Stimulated activated CD4-positive, alpha-beta T cell treated with anti-CD3 and anti-CD28 coated beads, Interleukin-4, amount 100 ng/mL, for 24 hours (primary cell): ENCODE data around the gene PAX8.
"Not testable (repeated sequence)": the region's sequence is repeated elsewhere in the genome, so short reads cannot be mapped to it uniquely, and the experiment has no call there.

Experiments used
- DNase-seq: peaks from one replicate; pipeline ENCODE4 v3.0.0-alpha.2; 2020

Gene PAX8

DNA sequence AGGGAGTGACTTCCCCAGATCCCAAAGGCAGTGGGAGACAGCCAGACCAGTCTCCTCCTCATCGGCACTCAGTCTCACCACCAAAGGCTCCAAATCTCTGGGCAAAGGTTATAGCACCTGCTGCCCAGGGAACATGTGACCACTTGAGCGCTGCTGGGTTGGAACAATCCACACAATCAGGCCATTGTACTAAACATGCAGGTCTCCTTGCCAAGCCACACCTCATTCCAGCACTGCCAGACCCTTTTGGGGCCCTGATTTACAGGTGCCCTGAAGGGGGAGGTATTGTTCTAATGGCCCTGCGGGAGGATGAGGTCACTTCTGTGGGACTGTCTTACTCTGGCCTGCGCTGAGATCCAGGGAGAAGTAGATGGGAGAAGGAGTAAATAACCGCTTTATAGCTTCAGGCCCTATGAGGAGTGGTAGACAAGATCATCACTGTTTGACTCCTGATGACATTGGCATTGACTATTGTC is 10.0 kb upstream of the PAX8 start:
- DNase-seq, result not testable (repeated sequence)

DNA sequence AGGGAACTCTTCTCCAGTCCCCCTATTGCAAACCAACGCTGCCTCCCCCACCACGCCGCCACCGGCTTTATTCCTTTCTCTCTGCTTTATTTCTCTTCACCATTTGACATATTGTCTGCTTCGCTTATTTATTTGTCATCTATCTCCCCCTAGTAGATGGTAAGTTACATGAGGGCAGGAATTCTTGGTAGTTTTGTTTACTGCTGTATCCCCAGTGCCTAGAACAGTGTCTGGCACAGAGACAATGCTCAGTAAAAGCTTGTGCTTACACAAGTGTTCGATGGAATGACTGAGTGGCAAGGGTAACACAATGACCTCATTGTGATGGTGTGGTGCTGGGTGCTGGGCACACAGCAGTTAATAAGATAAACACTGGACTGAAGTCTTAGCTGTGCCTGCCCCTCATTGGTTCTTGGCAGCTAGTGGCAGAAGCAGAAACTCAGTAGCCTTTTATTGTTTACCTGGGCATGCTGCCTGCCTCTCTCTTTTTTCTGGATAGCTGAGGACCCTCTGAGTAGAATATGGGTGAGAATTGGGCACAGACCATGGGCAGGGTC is 9.5 kb upstream of the PAX8 start:
- not testable (repeated sequence) for DNase-seq

DNA sequence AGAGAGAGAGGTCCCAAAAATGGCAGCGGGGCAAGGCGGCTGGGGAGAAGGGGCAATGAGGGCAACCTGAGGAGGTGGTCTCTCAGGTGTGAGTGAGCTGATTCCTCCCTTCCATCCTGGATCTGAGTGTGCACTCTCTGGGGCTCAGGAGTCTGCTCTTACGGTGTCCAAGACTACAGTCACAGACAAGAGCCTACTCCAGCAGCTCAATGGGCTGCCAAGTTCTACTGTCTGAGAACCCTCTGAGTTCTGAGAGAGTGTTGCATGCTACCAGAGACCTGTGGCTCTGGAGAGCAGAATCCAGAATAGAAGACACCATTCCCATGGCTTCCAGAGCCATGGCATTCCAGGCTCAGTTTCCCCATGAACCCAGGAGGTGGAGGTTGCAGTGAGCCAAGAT is 7.1 kb upstream of the PAX8 start:
- DNase-seq, result no peak

DNA sequence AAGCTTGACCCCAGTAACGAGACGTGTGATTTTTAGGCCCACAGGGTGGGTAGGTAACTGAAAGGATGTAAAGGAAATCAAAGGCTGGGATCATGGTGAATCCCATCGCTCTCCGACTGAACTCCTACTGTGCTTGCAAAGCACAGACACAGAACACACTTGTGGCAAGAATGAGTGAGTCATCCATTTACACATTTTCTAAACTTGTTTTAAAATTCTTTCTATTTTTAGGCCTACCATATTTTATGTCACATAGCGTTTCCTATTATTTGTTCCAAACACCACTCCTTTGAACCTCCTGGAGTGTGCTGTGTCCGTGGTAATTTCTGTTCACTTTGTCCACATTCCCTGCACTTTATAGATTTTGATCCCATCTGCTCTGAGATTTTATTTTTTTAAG is 6.3 kb upstream of the PAX8 start:
- not testable (repeated sequence) for DNase-seq

DNA sequence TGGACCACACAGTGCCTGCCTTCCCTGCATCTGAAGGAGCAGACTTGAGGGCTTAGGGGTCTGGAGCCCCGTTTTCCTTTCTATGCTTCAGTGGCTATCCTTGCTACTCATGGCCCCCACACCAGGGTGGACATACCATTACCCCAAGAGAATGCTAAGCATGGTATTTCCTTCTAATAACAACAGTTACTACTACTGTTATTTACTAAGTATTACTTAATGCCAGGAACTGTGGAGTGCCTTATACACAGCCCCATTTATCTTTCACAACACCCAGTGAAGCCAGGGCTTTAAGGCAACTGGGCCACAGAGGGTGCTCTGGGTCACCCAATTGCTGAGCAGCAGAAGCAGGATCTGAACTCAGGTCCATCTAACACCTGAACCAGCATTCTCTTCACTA is 5.8 kb upstream of the PAX8 start:
- DNase-seq, result no peak

DNA sequence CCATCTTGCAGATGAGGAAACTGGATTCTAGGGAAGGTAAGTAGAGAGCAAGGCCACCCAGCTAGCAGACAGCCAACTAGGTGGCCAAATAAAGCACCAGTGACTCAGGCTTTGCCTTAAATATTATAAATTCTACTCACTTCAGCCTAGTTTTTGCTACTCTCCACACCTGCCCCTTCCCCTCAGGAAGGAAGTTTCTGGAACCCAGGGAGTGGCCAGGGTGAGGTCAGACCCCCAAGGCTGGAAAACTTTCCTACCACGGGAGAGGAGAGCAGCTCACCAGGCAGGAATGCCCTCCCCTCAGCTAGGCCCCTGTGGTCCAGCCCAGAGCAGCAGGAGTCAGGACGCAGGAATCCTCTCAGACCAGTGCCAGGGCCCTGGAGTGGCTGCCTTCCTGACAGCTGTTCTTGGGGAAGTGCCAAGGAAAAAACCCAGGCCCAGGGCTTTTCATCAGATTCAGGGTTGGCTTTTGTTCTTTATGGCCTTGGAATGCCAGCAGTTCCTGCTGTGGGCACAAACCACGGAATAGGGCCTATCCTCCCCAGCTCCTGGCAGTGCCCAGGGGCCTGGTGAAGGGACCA is 5.1 kb upstream of the PAX8 start:
- no peak for DNase-seq

DNA sequence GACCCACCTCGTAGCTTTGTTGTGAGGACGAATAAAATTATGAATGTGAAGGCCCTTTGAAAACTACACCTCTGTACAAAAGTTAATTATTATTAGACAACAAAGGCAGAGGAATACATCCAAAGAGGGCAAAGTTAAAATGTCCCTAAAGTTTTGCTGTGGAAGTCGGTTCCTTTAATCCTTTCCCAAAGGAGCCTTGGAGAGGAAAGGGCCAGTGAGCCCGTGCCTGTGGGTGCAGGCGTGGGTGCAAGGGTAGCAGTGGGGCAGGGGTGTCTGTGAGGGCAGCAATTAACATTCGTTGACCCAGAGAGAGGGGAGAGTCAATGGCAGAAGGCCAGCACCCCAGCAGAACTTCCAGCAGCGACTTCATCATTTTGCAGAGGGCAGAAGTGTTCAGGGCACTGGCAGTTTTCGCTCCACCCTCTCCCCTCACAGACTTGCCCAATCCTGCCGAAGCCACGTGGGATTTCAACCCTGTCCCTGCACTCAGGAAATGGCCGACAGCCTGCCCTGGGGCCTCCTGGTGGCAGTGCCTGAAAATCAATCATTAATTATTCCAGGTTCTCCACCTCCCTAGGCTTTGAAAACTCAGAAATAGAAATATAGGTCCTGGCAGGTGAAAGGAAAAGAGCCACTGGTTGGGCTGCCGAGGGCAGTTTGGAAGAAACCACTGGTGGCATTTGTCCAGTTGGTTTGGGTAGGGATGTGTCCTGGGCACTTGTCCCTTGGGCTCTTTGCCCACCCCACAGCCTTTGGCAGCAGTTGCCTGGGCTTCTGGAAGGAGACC is 4.2 kb upstream of the PAX8 start:
- DNase-seq, result no peak

DNA sequence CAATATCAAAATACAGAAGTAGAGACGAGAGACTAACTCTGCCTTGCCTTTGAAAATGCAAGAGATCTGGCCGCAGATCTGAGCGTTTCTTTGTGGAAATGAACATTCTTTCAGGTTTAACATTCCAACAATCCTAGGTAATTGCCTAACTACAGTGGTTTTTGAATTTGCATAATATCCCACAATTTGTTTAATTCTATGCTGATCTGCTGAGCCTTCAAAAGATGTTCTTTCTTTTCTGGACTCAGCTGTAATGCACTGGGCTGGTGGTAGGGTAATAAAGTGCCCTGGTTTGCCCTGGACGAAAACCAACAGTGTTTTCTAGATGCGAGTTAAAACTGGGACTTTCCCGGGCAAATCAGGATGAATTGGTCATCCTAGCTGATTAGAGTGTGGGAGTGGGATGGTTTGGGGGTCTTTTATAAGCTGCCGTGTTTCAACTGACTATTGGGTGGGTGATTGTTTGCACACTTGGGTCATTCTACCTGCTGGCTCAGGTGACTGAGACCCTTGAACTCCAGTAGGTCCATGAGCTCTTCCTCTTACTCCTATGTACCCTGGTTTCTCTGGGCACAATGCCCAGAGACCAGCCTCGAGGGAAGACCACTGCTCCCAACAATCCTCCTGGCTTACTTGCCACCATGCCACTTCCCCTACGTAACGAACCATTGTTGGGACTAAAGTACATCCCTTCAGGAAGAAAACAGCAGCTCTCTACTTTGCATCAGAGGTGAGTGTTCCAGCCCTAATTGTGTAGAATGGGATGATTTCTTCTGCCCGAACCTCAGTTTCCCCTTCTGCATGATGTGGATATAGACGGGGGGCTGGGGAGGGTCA is 3.4 kb upstream of the PAX8 start:
- no peak for DNase-seq

DNA sequence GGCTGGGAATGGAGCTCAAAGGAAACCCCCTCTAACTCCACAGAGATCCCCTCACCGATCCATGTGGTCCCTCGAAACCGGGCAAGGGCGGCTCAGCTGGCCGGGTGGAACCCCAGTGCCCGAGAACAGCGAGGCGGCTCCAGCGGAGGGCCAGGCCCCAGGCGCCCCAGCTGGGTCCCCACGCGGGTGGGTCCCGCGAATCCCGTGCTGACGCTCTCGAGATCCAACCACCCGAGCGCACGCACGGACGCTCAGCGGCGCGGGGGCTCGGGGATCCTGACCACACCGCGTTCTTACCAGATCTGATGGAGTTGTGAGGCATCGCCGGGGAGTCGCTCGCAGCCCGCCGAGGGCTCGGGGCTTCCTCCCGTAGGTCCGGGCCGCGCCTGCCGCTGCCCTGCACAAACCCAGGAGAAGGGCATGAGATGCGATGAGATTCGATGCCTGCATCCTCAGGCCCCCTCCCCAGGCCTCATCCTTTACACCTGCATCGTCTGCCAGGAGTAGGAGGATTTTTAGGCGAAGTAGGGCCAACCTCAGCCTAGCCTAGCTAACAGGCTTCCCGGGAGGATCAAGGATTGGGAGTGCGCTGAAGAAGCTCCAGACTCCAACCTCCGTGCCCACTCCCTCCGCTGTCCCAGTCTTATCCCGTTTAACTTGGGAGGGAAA is 514 bp downstream of the PAX8 start:
- no peak for DNase-seq

DNA sequence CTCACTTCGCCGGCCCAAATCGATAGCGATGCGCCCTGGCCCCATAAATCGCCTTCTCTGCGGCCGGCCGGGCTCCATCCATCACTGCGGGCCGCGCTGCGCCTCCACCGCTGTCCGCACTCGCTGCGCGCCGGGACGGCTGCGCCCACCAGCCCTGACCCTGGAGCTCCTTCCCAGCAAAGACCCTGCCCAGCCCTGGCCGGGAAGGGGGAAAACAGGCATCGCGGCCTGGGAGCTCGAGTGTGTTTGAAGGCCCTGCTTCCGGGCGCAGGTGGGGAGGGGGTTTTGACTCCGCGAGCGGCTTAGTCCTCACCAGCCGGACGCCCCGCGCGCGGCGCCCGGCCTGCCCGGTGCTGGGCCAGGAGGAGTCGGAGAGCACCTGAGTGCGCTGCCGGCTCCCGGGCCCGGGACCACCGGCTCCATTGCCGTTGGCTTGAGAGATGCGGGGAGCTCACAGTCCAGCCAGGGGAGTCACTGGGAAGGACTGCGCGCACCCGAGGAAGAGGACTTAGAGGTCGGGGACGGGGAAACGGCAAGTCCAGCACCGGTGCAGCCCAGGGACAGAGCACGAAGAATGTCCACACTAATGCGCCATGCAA is 1.1 kb downstream of the PAX8 start:
- no peak for DNase-seq

DNA sequence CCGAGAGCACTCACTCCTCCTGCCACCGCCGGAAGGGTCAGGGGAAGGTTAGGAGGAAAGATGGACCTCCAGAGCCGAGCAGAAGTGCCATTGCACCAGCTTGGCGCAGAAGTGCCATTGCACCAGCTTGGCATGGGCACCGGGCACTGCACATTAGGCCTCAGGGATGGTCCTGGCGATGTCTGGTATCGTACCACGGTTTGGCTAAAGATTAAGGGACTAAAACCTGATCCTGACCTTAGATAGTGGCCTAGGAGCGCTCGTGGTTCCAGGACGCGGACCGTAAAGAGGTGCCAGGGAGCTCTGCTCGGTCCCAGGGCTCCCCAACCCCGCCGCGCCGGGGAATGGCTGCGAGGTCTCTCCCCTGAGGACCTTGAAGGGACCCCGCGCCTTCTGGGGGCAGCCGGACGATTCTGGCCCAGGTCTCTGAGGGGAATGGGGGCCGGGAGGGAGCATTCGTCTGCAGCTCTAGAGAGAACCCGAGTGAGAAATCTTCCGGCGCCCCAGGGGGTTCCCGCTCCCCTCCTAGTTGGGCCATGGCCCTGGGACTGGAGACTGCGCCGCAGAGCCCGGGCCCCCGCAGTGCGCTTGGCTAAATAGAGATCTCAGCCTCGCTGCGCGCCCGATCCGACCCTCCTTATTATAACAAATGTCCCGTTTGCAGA is 1.8 kb downstream of the PAX8 start:
- DNase-seq, result no peak

DNA sequence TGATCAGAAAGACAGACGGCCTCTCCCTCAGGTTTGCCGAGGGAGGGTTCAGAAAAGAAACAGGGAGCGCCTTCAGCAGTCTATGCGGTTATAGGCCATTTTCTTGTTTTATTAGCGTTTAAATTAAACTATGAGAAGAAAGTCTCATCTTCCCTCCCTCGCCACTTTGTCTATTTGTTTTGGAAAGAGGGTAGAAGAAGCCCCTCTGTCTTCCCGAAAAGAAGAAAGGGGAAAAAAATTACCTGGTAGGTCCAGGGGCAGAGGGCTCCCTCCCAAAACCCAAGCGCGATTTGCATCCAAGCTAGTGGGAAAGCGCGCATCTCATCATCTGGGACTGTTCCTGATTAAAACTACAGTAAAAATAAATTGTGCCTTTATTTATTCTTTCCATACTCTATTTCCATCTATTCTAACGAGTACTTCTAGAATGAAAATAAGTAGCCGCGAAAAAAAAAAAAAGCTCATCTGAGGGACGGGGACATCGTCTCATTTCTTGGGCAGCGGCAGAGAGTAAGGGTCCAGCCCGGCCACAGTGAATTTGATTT is 2.4 kb downstream of the PAX8 start:
- DNase-seq, result no peak

DNA sequence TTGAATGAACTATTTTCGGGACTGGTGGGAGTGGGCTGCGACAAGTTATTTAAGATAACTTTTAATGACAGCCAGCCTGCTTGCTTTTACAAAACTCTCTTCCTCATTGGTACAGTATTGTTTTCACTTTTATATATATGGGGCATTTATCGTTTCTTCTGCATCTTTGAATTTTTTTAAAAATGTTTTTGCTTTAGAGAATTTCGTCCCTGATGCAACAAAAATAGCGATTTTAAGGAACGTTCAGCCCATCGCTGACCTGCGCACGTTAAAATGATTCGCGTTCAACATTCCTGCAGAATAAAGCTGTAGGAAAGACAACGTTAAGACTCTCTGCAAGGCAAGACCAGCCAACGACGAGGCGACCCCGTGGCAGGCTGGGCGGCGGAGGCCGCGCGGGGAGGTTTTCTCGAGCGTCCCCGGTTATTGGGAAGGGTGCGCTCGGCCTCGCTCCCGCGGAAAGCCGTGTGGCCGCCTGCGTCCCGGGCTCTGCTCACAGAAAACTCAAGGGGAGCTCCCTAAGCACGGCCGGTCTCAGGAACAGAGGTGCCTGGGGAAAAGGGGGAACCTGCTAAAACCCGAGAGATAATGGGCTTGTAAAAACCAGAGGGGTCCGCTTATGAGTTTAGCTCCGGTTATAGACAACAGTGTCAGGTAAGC is 3.0 kb downstream of the PAX8 start:
- DNase-seq, result no peak

DNA sequence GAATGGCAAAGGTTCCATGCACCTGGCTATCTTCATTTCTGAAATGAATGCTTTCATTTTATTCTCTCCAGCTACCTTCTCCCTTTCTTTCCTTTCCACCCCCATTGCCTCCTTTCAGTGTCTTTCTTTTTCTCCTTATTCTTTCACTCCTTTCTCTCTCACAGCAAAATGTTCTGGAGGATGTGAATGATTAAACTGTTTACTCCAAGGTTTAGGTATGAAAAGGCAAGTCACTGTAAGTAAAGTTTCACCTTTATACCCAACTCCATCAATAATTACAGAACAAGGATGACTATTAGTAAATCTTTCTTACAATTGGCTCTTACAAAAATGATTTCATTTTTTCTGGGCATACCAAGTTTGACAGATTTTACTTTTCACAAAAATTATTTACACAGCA is 4.3 kb downstream of the PAX8 start:
- DNase-seq, result no peak

DNA sequence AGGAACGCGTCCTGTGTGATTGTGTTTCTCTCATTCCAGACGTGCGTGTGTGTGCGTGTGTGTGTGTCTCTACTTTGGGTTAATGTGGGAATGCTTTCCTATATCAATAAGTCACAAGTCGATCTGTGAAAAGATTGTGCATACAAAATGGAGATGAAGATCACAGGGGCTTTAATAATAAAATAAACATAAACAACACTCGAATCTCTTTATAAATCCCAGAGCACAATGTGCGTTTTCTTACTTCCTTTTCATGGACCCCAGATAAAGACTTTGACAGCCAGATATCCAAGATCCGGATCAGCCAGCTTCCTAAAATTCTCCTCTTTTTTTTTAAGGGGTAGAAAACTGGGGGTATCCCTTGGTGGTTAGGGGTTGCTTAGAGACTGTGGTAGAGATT is 4.7 kb downstream of the PAX8 start:
- no peak for DNase-seq

DNA sequence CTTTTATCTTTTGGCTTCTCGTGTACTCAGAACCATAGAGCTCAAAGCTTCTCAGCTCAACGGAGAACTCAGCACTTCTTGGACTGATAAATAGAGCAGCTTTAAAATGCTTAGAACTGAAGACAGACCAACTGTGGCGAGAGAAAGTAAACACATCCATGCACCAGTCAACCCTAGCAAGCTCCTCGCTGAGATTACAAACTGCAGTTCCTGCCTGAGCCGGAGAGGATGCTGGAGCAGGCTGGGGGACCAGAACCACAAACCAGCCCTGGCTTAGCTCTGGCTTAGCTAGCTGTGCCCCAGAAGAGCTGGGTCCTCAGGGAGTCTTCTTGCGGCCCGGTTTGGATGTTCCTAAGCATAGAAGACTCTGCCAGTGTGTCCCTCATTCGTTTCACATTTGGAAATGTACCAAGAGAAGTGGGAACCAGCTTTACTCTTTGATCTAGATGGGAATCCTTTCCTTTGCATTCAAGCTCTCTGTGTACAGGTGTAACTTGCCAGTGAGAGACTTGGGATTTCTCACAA is 5.6 kb downstream of the PAX8 start:
- peak; percentile 18 for DNase-seq

DNA sequence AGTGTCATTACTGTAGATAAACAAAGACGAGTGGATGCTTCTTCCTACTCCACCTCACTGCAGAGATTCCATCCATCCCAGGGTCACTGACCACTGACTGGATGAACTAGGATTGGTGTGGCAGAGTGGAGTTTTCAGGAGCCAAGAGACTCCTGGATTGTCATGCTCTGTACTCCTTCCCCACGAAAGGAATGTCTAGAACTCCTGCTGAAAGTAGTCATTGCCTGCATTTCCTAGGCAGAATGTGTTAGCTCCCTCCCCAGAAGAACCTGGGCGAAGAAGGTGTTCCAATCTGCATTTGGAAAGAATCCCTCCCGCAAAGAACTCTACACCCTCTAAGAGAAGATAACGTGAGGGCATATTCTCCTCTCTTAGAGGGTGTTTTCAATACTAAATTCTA is 6.2 kb downstream of the PAX8 start:
- no peak for DNase-seq

DNA sequence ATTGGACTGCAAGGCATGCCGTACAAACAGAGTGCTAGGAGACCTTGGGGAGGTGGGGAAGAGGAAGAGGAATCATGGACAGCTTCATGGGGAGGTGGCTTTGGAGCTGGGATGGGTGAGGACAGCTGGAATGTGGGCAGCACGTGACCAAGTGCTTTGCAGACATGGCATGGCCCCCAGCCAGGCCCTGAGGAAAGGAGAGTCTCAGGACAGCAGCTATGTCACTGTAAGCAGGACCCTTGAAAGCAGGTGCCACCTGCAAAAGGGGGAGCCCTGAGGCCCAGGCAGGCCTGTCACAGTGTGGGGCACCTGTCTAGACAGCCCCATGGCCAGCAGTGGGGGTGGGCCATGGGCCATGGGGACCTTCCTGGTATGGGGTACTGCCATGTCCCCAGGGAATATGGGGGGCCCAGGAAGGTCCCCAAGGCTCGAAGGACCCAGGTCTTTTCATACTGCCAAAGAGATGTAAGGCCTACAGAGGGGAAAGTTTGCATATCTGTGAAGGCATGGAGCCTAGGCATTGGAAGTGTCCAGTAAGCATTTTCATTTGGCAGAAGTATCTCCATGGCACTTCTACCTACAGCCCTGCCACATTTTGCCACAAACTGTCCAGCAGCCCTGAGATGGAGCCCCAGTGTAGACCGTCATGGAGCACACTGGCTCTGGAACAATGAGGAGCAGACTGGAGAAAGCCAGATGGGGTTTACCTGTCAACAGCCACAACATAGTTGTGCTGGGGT is 9.9 kb downstream of the PAX8 start:
- DNase-seq, result no peak

DNA sequence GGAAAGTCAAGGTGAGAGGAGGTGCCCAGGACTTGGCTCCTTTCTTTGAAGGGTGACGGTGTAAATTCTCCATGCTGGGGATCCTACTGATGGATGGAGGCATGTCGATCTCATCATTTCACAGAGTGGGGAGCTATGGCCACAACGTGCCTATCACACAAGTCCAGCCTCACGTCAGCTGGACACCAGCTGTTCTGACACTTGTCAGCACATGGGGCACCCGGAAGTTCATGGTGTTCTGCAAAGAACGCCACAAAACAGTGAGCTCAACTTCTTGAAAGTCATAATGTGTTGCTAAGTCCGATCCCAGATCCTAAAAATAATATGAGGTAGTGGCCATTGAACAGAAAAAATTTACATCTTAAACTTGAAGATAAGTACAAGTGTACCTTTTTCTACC is 12.3 kb downstream of the PAX8 start:
- DNase-seq, result no peak
